Glomerular visceral epithelial cell (primary cell): Measurements from ENCODE around the gene ZNF892.
"Not testable (repeated sequence)": the region's sequence is repeated elsewhere in the genome, so short reads cannot be mapped to it uniquely, and the experiment has no call there.

Source experiments
- DNase-seq: peaks from one replicate; pipeline ENCODE4 v3.0.0-alpha.2; 2016; ENCODE audit errors: extremely low spot score

The ZNF892 gene

DNA sequence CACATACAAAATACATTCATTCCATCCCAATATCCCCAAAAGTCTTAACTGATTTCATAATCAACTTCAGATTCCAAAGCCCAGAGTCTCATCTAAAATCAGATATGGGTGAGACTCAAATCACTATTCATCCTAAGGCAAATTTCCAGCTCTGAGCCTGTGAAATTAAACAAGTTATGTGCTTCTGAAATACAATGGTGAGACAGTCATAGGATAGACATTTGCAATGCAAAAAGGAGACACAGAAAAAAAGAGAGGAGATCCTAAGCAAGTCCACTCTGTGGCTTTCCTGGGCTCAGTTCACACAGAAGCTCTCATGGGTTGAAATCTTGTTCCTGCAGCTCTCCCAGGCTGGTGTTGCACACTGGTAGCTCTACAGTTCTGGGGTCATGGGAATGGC lies 18.3 kb downstream of the ZNF892 start:
- DNase-seq, result no peak

- DNase-seq, result peak; percentile 91
Observed at GRCh38 chr2:95231723-95232122, 24.4 kb downstream of the ZNF892 start.

DNA sequence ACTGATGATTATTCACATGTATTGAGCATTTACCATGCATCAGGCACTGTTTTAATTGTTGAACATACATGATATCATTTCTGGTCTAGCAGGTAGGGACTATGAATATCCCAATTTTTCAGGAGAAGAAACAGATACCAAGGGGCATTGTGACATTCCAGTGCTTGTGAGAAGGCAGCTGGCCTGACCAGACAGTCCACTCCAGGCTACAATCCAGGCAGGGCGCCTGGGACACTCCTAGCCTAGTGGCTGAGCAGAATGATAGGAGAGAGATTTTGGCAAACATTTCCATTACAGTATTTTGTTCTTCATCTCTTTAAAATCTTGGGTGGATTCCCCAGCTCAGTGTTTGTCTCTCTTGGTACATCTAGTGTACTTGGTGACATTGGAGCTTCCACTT lies 24.9 kb downstream of the ZNF892 start:
- DNase-seq, result no peak

- peak; percentile 72 for DNase-seq
Observed at GRCh38 chr2:95234286-95234785, 27.0 kb downstream of the ZNF892 start.

DNA sequence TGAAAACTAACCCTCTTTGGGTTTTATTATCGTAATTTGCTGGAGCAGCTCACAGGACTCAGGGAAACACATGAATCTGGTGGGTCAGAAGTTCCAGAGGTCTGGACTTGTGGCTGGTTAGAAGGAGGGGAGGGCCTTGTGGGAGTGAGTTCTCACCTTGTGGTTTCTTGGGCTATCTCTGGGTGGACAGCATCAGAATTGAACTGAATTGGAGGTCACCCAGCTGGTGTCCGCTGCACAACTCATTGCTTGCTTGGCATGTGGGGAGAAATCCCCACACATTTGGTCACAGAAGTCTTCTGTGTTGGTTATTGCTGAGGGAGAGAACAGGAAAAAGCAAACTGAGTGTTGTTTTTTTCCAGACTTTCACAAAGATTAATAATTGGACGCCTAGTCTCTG lies 27.5 kb downstream of the ZNF892 start:
- DNase-seq, result peak; percentile 85

DNA sequence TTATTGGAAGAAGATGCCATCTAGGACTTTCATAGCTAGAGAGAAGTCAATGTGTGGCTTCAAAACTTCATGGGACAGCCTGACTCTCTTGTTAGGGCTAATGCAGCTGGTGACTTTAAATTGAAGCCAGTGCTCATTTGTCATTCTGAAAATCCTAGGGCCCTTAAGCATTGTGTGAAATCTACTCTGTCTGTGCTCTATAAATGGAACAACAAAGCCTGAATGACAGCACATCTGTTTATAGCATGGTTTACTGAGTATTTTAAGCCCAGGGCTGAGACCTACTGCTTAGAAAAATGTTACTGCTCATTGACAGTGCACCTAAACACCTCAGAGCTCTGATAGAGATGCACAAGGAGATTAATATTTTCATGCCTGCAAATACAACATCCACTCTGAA lies 30.8 kb downstream of the ZNF892 start:
- DNase-seq, result no peak

GRCh38 chr2:95240091-95240490 lies 32.8 kb downstream of the ZNF892 start:
- peak; percentile 49 for DNase-seq

GRCh38 chr2:95240556-95240955 lies 33.2 kb downstream of the ZNF892 start:
- no peak for DNase-seq

DNA sequence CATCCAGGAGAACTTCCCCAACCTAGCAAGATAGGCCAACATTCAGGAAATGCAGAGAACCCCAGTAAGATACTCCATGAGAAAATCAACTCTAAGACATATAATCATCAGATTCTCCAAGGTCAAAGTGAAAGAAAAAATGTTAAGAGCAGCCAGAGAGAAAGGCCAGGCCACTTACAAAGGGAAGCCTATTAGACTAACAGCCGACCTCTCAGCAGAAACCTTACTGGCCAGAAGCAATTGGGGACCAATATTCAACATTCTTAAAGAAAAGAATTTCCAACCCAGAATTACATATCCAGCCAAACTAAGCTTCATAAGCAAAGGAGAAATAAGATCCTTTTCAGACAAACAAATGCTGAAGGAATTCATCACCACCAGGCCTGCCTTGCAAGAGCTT lies 34.8 kb downstream of the ZNF892 start:
- DNase-seq, result not testable (repeated sequence)
